ENCODE results near the gene CARNS1.

The CARNS1 gene

GRCh38 chr11:67449116-67449844 lies 33.8 kb downstream of the CARNS1 start:
- TF ChIP-seq CTCF (conservative IDR thresholded peaks at IDR 0.05) = no peak
- H3K27ac ChIP-seq = no peak overlapping the region

- peak overlapping the region; percentile 72 for H3K27ac ChIP-seq
Measured at GRCh38 chr11:67450796-67451657, 35.5 kb downstream of the CARNS1 start.

DNA sequence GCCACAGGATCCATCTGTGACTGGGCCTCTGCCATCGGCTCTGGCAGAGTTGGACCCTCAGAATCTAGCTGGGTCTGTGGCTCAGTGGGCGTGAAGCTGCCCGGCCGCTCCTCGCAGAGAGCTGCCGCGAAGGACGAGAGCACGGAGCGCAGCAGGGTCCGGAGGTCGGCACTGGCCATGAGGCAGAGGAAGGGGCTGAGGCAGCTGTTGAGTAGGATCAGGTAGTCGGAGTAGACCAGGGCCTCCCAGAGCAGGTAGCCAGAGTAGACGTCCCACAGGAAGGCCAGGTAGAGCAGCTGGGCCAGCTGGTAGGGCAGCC lies 36.1 kb downstream of the CARNS1 start:
- peak overlapping the region; percentile 72 for H3K27ac ChIP-seq
- no peak for TF ChIP-seq CTCF (conservative IDR thresholded peaks at IDR 0.05)

More at GRCh38 chr11:67450796-67451657, 35.5 kb downstream of the CARNS1 start:
- TF ChIP-seq CTCF (conservative IDR thresholded peaks at IDR 0.05) = no peak

- peak; percentile 32; the same call in 1 of the 2 replicates for TF ChIP-seq CTCF (conservative IDR thresholded peaks at IDR 0.05)
- H3K27ac ChIP-seq = peak within 1 kb of the TSS; percentile 72
Measured at GRCh38 chr11:67452141-67452952, 36.9 kb downstream of the CARNS1 start, which contains the start of gene GPR152. Gene GPR152 (minus strand): TSS chr11:67452729. CDS start chr11:67452724, 5 bp downstream.

- no peak overlapping the region for H3K27ac ChIP-seq
- TF ChIP-seq CTCF (conservative IDR thresholded peaks at IDR 0.05) = no peak
Measured at GRCh38 chr11:67453816-67454732, 38.6 kb downstream of the CARNS1 start.

DNA sequence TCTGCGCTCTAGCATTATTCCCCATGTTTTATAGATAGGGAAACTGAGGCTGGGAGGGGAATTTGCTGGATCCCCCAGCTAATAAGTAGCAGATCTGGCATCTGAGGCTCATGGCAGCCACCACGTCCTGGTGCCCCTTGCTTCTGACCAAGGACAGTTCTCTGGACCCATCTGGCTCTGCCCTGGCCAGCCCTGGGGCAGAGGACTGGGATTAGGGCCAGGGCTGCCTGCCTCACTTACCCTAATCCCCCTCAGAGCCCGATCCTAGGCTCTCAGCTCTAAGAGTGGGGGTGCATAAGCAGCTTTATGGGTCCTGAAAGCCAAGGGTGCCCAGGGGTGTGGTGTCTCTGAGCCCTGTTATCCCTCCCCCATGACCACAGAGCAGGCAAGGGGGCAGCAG lies 39.6 kb downstream of the CARNS1 start, which contains the start of gene CABP4:
Gene CABP4, plus strand, starts transcription at position 301 of the 400 bp plus-strand sequence. Its CDS starts 70 bp downstream, at position 371.
- H3K27ac ChIP-seq = no peak within 1 kb of the TSS
- no peak for TF ChIP-seq CTCF (conservative IDR thresholded peaks at IDR 0.05)
